GM12873 (cell line): ENCODE data around the gene FAIM2.

Source experiments
- TF ChIP-seq, protein P1 (sequence below): IDR thresholded peaks from 2 replicates; pipeline ENCODE4 v1.5.1; 2012; ENCODE audit warnings: low read depth, mild to moderate bottlenecking, moderate library complexity, low read length, control low read depth; ENCODE audit not compliant: insufficient read depth; ENCODE audit errors: missing control alignments

The FAIM2 gene

DNA sequence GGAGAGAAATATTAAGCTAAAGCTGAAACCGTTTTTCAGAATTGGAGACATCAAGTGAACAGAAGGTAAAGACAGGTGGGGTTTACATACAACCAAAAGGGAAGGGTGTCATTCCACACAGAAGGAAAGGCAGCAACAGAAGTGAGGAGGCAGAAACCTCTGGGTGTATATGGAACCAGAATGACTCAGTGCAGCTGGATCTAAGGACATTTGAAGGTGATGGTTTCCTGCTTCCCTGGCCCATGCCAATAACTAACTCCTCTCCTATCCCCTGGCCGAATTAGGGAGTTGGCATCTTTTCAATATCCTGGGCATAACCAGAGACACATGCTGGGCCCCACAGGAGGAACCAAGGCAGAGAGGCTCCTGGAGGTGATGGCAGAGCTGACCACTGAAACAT, 83.9 kb downstream of the FAIM2 start:
- TF ChIP-seq, protein P1, sequence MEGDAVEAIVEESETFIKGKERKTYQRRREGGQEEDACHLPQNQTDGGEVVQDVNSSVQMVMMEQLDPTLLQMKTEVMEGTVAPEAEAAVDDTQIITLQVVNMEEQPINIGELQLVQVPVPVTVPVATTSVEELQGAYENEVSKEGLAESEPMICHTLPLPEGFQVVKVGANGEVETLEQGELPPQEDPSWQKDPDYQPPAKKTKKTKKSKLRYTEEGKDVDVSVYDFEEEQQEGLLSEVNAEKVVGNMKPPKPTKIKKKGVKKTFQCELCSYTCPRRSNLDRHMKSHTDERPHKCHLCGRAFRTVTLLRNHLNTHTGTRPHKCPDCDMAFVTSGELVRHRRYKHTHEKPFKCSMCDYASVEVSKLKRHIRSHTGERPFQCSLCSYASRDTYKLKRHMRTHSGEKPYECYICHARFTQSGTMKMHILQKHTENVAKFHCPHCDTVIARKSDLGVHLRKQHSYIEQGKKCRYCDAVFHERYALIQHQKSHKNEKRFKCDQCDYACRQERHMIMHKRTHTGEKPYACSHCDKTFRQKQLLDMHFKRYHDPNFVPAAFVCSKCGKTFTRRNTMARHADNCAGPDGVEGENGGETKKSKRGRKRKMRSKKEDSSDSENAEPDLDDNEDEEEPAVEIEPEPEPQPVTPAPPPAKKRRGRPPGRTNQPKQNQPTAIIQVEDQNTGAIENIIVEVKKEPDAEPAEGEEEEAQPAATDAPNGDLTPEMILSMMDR, result no peak

DNA sequence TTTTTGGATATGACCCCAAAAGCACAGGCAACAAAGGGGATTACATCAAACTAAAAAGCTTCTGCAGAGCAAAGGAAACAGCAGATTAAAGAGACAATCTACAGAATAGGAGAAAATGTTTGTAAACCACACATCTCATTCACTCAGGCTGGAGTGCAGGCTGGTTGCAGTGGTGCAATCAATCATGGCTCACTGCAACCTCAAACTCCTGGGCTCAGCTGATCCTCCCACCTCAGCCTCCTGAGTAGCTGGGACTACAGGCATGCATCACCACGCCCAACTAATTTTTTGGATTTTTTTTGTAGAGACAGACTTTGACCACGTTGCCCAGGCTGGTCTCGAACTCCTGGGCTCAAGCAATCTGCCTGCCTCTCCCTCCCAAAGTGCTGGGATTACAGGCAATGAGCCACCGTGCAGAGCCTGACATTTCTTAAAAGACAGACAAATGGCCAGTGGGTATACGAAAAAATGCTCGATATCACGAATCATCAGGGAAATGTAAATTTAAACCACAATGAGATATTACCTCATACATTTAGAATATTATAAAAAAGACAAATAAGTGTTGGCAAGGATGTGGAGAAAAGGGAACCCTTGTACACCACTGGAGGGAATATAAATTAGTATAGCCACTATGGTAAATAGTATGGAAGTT, 85.3 kb downstream of the FAIM2 start:
- TF ChIP-seq, protein P1, result no peak
